ENCODE measurements around the gene UGT2B11. TPM values are rescaled to one million over a fixed set of nuclear protein-coding genes. Genes with fewer than 3 reads are reported as not detected.
"Not testable (repeated sequence)": the region's sequence is repeated elsewhere in the genome, so short reads cannot be mapped to it uniquely, and the experiment has no call there.

UGT2B11 gene
- polyA plus RNA-seq, 1 donor (not counting 4 experiments of a cell fraction or from before 2014, with no cell fraction given), result not detected

DNA sequence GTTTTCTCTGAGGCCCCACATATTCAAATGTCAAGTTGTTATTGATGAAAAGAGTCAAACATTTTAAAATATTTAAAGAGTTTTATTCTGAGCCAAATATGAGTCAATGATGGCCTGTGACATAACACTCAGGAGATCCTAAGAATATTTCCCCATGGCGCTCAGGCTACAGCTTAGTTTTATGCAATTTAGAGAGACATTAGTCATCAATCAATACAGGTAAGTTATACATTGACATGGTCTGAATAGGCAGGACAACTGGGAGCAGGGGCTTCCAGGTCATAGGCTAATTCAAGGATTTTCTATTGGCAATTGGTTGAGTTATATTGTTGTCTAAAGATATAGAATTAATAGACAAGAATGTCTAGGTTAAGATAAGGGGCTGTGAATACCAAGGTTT, 34.7 kb downstream of the UGT2B11 start:
- dilution Hi-C loops (cut with MboI; ENCODE audit: extremely low pct_ligation_motif_present, low sequenced_read_pairs); H3K9ac ChIP-seq (ENCODE audit: control insufficient read depth, extremely low read depth, insufficient read depth, low read length); FAIRE-seq; H3K79me2 ChIP-seq (ENCODE audit: control insufficient read depth, insufficient read depth, low read length); H4K20me1 ChIP-seq (ENCODE audit: control insufficient read depth, extremely low read depth, insufficient read depth, low read length); H2AFZ ChIP-seq (ENCODE audit: control insufficient read depth, low read length); H3K4me1 ChIP-seq (ENCODE audit: control insufficient read depth, extremely low read depth, insufficient read depth, low read length); H3K36me3 ChIP-seq (ENCODE audit: control insufficient read depth in 2 of 2, extremely low read depth in 1 of 2, insufficient read depth in 2 of 2, low read length in 2 of 2); H3K27ac ChIP-seq (ENCODE audit: control insufficient read depth, insufficient read depth, low read length); H3K4me3 ChIP-seq (ENCODE audit: control insufficient read depth in 2 of 3, extremely low read depth in 1 of 3, insufficient read depth in 2 of 3, low read depth in 1 of 3, low read length in 3 of 3); H3K9me3 ChIP-seq (ENCODE audit: control insufficient read depth, low read depth, low read length); H3K9me1 ChIP-seq (ENCODE audit: control insufficient read depth, extremely low read depth, insufficient read depth, low read length); H3K27me3 ChIP-seq (ENCODE audit: control insufficient read depth, extremely low read depth, insufficient read depth, low read length); H3K4me2 ChIP-seq (ENCODE audit: control insufficient read depth, extremely low read depth, insufficient read depth, low read depth, low read length); DNase-seq (ENCODE audit: low read depth, low spot score): not testable (repeated sequence)

DNA sequence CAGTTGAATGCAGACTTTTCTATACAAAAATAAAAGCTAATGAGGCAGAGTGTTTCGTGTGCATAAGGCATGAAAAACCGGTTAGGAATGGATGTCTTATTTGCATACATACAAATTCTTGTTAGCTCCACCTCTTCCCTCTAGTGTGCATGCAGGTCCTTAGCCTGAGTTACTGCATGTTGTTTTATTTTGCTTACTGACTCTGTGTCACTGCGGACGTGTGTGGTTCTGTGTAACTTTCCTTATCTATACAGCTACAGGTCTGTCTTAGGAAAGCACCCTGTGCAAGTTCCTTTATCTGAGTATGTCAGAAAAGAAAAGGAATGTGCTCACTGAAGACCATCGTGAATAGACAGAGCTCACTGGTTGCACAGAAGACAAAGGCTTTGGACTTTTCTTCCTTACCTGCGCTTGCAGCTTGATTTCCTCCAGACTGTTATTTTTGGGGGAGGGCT, 35.8 kb downstream of the UGT2B11 start:
- dilution Hi-C loops (cut with MboI; ENCODE audit: extremely low pct_ligation_motif_present, low sequenced_read_pairs), result not testable (repeated sequence)

DNA sequence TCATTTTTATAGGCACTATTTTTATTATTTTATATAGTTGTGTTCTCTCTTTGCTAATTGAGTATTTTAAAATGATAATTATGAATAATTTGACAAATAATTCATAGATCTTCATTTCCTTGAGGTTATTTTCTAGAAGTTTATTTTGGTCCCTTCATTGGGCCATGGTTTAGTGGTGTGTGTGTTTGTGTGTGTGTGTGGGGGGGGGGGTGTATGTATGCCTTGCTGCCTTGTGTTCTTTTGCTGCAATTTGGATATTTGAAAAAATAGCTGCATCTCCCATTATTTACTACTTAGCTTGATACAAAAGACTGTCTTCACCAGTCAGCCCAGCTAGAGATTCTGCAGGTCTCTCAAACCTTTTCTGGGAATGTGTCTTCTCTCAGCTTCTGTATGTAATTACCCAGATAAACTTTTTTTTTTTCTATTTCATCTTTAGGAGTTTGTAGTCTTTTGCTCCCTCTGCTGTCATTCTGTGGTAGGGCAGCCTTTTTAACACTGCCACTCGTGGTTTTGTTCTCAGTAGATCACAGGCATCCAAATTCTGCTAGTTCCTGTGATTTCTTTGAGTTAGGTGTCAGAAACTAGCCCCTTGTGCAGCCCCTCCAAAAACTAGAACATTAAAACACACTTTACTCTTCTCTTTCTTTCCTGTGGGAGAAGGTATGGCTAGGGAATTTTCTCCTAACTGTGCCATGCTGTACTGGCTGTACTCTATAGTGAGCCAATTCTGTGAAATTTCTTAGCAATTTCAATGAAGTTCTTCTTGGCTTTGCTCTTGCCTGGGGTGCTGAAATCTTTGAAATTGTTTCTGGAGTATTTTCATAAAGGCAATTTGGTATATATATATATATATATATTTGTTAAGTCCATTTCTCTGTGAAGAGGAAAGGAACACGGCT, 44.1 kb downstream of the UGT2B11 start:
- H3K27me3 ChIP-seq (ENCODE audit: control insufficient read depth, extremely low read depth, insufficient read depth, low read length); H2AFZ ChIP-seq (ENCODE audit: control insufficient read depth, low read length); H3K9me1 ChIP-seq (ENCODE audit: control insufficient read depth, extremely low read depth, insufficient read depth, low read length); H4K20me1 ChIP-seq (ENCODE audit: control insufficient read depth, extremely low read depth, insufficient read depth, low read length); dilution Hi-C loops (cut with MboI; ENCODE audit: extremely low pct_ligation_motif_present, low sequenced_read_pairs); H3K9ac ChIP-seq (ENCODE audit: control insufficient read depth, extremely low read depth, insufficient read depth, low read length); H3K4me2 ChIP-seq (ENCODE audit: control insufficient read depth, extremely low read depth, insufficient read depth, low read depth, low read length); H3K4me3 ChIP-seq (ENCODE audit: control insufficient read depth in 2 of 3, extremely low read depth in 1 of 3, insufficient read depth in 2 of 3, low read depth in 1 of 3, low read length in 3 of 3); DNase-seq (ENCODE audit: low read depth, low spot score); H3K27ac ChIP-seq (ENCODE audit: control insufficient read depth, insufficient read depth, low read length); H3K36me3 ChIP-seq (ENCODE audit: control insufficient read depth in 2 of 2, extremely low read depth in 1 of 2, insufficient read depth in 2 of 2, low read length in 2 of 2); H3K79me2 ChIP-seq (ENCODE audit: control insufficient read depth, insufficient read depth, low read length); H3K9me3 ChIP-seq (ENCODE audit: control insufficient read depth, low read depth, low read length); H3K4me1 ChIP-seq (ENCODE audit: control insufficient read depth, extremely low read depth, insufficient read depth, low read length): not testable (repeated sequence)
- TF ChIP-seq, protein P1, sequence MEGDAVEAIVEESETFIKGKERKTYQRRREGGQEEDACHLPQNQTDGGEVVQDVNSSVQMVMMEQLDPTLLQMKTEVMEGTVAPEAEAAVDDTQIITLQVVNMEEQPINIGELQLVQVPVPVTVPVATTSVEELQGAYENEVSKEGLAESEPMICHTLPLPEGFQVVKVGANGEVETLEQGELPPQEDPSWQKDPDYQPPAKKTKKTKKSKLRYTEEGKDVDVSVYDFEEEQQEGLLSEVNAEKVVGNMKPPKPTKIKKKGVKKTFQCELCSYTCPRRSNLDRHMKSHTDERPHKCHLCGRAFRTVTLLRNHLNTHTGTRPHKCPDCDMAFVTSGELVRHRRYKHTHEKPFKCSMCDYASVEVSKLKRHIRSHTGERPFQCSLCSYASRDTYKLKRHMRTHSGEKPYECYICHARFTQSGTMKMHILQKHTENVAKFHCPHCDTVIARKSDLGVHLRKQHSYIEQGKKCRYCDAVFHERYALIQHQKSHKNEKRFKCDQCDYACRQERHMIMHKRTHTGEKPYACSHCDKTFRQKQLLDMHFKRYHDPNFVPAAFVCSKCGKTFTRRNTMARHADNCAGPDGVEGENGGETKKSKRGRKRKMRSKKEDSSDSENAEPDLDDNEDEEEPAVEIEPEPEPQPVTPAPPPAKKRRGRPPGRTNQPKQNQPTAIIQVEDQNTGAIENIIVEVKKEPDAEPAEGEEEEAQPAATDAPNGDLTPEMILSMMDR (optimal IDR thresholded peaks at IDR 0.05 in 1 of 3, IDR thresholded peaks at IDR 0.05 in 1 of 3, conservative IDR thresholded peaks at IDR 0.05 in 1 of 3; ENCODE audit: extremely low read depth in 1 of 3, insufficient read depth in 2 of 3, low read length in 3 of 3), result peak; percentile 36 to 51 (median 48)
- peak; percentile 83 for FAIRE-seq

More for the DNA sequence above, 35.8 kb downstream of the UGT2B11 start:
- H3K36me3 ChIP-seq (ENCODE audit: control insufficient read depth in 2 of 2, extremely low read depth in 1 of 2, insufficient read depth in 2 of 2, low read length in 2 of 2); H2AFZ ChIP-seq (ENCODE audit: control insufficient read depth, low read length); FAIRE-seq; H3K27ac ChIP-seq (ENCODE audit: control insufficient read depth, insufficient read depth, low read length); H3K27me3 ChIP-seq (ENCODE audit: control insufficient read depth, extremely low read depth, insufficient read depth, low read length); H4K20me1 ChIP-seq (ENCODE audit: control insufficient read depth, extremely low read depth, insufficient read depth, low read length); H3K79me2 ChIP-seq (ENCODE audit: control insufficient read depth, insufficient read depth, low read length); H3K9ac ChIP-seq (ENCODE audit: control insufficient read depth, extremely low read depth, insufficient read depth, low read length); H3K4me3 ChIP-seq (ENCODE audit: control insufficient read depth in 2 of 3, extremely low read depth in 1 of 3, insufficient read depth in 2 of 3, low read depth in 1 of 3, low read length in 3 of 3); H3K4me2 ChIP-seq (ENCODE audit: control insufficient read depth, extremely low read depth, insufficient read depth, low read depth, low read length); H3K9me3 ChIP-seq (ENCODE audit: control insufficient read depth, low read depth, low read length); H3K4me1 ChIP-seq (ENCODE audit: control insufficient read depth, extremely low read depth, insufficient read depth, low read length); DNase-seq (ENCODE audit: low read depth, low spot score); H3K9me1 ChIP-seq (ENCODE audit: control insufficient read depth, extremely low read depth, insufficient read depth, low read length): not testable (repeated sequence)

- H3K9me1 ChIP-seq (ENCODE audit: control insufficient read depth, extremely low read depth, insufficient read depth, low read length); H4K20me1 ChIP-seq (ENCODE audit: control insufficient read depth, extremely low read depth, insufficient read depth, low read length); H3K36me3 ChIP-seq (ENCODE audit: control insufficient read depth in 2 of 2, extremely low read depth in 1 of 2, insufficient read depth in 2 of 2, low read length in 2 of 2); H3K27me3 ChIP-seq (ENCODE audit: control insufficient read depth, extremely low read depth, insufficient read depth, low read length); H3K9ac ChIP-seq (ENCODE audit: control insufficient read depth, extremely low read depth, insufficient read depth, low read length); dilution Hi-C loops (cut with MboI; ENCODE audit: extremely low pct_ligation_motif_present, low sequenced_read_pairs); H3K27ac ChIP-seq (ENCODE audit: control insufficient read depth, insufficient read depth, low read length); DNase-seq (ENCODE audit: low read depth, low spot score); FAIRE-seq; H3K4me2 ChIP-seq (ENCODE audit: control insufficient read depth, extremely low read depth, insufficient read depth, low read depth, low read length); H3K9me3 ChIP-seq (ENCODE audit: control insufficient read depth, low read depth, low read length); H3K79me2 ChIP-seq (ENCODE audit: control insufficient read depth, insufficient read depth, low read length); H3K4me1 ChIP-seq (ENCODE audit: control insufficient read depth, extremely low read depth, insufficient read depth, low read length); H2AFZ ChIP-seq (ENCODE audit: control insufficient read depth, low read length); H3K4me3 ChIP-seq (ENCODE audit: control insufficient read depth in 2 of 3, extremely low read depth in 1 of 3, insufficient read depth in 2 of 3, low read depth in 1 of 3, low read length in 3 of 3): not testable (repeated sequence)
Observed at GRCh38 chr4:69169171-69169570, 45.4 kb downstream of the UGT2B11 start.

All from keratinocyte (primary cell).